ENCODE results near the gene FCER2. TPM values are rescaled to one million over a fixed set of nuclear protein-coding genes. Genes with fewer than 3 reads are reported as not detected.
A peak's percentile ranks its signal among the peaks of the same experiment; 100 is the strongest.

FCER2 gene
- total RNA-seq, 1 experiment from 2014 or later: not detected

DNA sequence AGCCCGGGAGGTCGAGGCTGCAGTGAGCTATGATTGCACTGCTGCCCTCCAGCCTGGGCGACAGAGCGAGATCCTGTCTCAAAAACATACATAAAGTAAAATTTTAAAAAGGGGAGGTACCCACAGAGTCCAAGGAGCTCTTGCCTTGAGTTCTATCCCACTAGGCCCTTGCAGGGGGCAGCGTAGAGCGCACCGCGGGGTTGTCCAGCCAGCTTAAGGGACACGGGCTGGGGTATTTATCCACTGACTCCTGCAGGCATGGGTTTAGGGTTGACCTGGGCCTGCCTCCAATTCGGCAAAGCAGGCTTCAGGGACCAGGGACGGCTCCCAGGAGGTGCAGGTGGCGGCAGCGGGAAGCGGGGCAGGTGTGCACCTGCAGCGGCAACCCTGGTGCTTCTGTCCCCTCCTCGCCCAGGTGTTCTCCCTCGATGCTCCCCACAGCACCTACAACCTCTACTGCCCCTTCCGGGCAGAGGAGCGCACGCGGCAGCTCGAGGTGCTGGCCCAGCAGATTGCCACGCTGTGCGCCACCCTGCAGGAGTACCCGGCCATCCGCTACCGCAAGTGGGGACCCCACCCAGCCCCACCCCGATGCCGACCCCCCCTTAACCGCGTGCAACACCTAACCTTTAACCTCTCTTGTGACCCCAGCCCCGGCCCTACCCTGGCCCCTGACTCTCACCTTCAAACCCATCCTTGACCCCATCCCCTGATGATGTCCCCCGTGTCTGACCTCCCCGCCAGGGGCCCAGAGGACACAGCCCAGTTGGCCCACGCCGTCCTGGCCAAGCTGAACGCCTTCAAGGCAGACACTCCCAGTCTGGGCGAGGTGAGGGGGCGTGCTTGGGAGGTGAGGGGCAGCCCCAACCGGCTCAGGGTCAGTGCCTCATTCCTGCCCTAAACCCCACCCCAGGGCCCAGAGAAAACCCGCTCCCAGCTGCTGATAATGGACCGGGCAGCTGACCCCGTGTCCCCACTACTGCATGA, 60.3 kb downstream of the FCER2 start:
- peak; percentile 51 for DNase-seq
- WGBS (ENCODE audit: extremely low coverage, insufficient read length, low lambda C conversion rate): no CpG with 5 or more reads among the region's 43 CpGs

More for the DNA sequence above, 60.3 kb downstream of the FCER2 start:
- Histone ChIP-seq H3K79me1 (ENCODE audit: insufficient read depth, low read depth, low read length, poor library complexity, severe bottlenecking) (no peaks in the 10 kb centered on the region), H4K91ac (ENCODE audit: insufficient read length, low read depth, low read length) (no peak overlapping the region), H4K8ac (replicated peaks; ENCODE audit: insufficient read length, low read depth, low read length) (no peak overlapping the region), H2BK20ac (ENCODE audit: low read depth, low read length, poor library complexity, severe bottlenecking) (no peak overlapping the region), H3K23me2 (ENCODE audit: insufficient read length, low read depth, low read length, poor library complexity, severe bottlenecking) (no peaks in the 10 kb centered on the region), H3K4me1 (ENCODE audit: insufficient read depth, low read length) (no peaks in the 10 kb centered on the region), H2AK5ac (ENCODE audit: insufficient read length, low read length) (no peak overlapping the region), H3K4ac (ENCODE audit: low read depth, low read length) (no peak overlapping the region), H3K27ac (ENCODE audit: insufficient read length, low read depth, low read length) (no peak overlapping the region), H3K56ac (ENCODE audit: insufficient read length, low read depth, low read length) (no peak overlapping the region), H3K9ac (ENCODE audit: extremely low read depth, insufficient read length, low read length) (no peak overlapping the region), H2BK12ac (ENCODE audit: insufficient read length, low read depth, low read length) (no peak overlapping the region), H3K4me2 (ENCODE audit: insufficient read depth, insufficient read length, low read length) (no peak overlapping the region), H3K18ac (ENCODE audit: insufficient read length, low read depth, low read length) (no peak overlapping the region), H2BK5ac (ENCODE audit: insufficient read length, low read length) (no peak overlapping the region), H3K14ac (ENCODE audit: insufficient read depth, low read length) (no peak overlapping the region), H3K79me2 (ENCODE audit: insufficient read depth, low read length) (no peaks in the 10 kb centered on the region), H4K5ac (ENCODE audit: insufficient read length, low read depth, low read length) (no peak overlapping the region), H2BK15ac (ENCODE audit: low read depth, low read length) (no peak overlapping the region), H4K20me1 (ENCODE audit: control insufficient read depth, insufficient read depth, insufficient read length) (no peaks in the 10 kb centered on the region), H3K27me3 (ENCODE audit: insufficient read depth, low read length) (no peaks in the 10 kb centered on the region; the same call in 1 of the 2 replicates), H3K9me3 (ENCODE audit: control insufficient read depth, low read depth, low read length) (no peaks in the 10 kb centered on the region), H3T11ph (ENCODE audit: low read length) (no peak overlapping the region), H3K23ac (ENCODE audit: insufficient read length, low read depth, low read length) (no peak overlapping the region), H2AFZ (ENCODE audit: low read length) (no peak overlapping the region), H2BK120ac (ENCODE audit: low read depth, low read length, poor library complexity, severe bottlenecking) (no peak overlapping the region)
- peaks cover 3% of the 10 kb centered on the region for H3K27me3 Mint-ChIP-seq (ENCODE audit: low read depth)
- peak; percentile 61 for TF ChIP-seq CTCF (conservative IDR thresholded peaks at IDR 0.05)
- 0 out of 7 replicates have a peak overlapping the region, but pooled peaks of 1 of the 3 experiments have one; percentile 48 for H3K27ac Mint-ChIP-seq
- no peaks in the 10 kb centered on the region; a peak in 1 of 5 replicates for H3K9me3 Mint-ChIP-seq
- peaks cover 0 to 11% of the 10 kb centered on the region in 2 experiments; a peak in 2 of 4 replicates for H3K4me1 Mint-ChIP-seq
- peaks cover 9 to 26% (median 17%) of the 10 kb centered on the region in 3 experiments for H3K36me3 Mint-ChIP-seq (ENCODE audit: insufficient read depth in 1 of 3, low read depth in 3 of 3)
- no peak overlapping the region; a peak in 1 of 5 replicates for H3K4me3 Mint-ChIP-seq
